ENCODE results near the gene MEA1.

The MEA1 gene

DNA sequence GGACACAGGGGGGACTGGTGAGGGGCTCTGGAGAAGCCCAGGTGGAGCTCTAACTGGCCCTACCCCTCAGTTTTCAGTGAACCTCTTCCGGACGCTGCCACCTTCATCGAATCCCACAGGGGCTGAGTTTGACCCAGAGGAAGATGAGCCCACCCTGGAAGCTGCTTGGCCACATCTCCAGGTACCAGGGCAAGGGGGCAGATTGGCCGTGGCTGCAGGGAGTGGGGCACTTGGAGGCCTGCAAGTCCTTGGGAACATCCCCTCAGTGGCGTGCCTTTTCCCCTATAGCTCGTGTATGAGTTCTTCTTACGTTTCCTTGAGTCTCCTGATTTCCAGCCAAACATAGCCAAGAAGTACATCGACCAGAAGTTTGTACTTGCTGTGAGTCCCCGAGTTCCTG, 6.6 kb downstream of the MEA1 start:
- Histone ChIP-seq H3K9me2 (replicated peaks; ENCODE audit: low read depth, low read length) (no peaks in the 10 kb centered on the region), H3K9me3 (ENCODE audit: insufficient read depth, low read depth, low read length) (no peaks in the 10 kb centered on the region), H3K4me3 (ENCODE audit: low read length, poor library complexity, severe bottlenecking) (no peak overlapping the region), H3K4me1 (ENCODE audit: insufficient read depth, low read length, poor library complexity, severe bottlenecking) (peaks cover 2% of the 10 kb centered on the region), H4K20me1 (ENCODE audit: insufficient read depth, low read length, poor library complexity, severe bottlenecking) (no peaks in the 10 kb centered on the region), H3F3A (ENCODE audit: low read depth) (no peaks in the 10 kb centered on the region), H3K4me2 (ENCODE audit: low read depth, low read length, poor library complexity, severe bottlenecking) (no peak overlapping the region), H2AFZ (ENCODE audit: low read length) (no peak overlapping the region), H3K9ac (ENCODE audit: low read depth, low read length, poor library complexity, severe bottlenecking) (no peak overlapping the region), H3K79me2 (ENCODE audit: insufficient read depth, low read length) (peaks cover 6% of the 10 kb centered on the region), H3K36me3 (ENCODE audit: insufficient read depth, low read length) (peaks cover 62% of the 10 kb centered on the region; the same call in 1 of the 2 replicates), H3K27me3 (ENCODE audit: insufficient read depth, low read length, poor library complexity, severe bottlenecking) (no peaks in the 10 kb centered on the region)
- no peak for TF ChIP-seq EZH2phosphoT487 (IDR thresholded peaks at IDR 0.05; ENCODE audit: borderline replicate concordance)
- TF ChIP-seq, protein P1, sequence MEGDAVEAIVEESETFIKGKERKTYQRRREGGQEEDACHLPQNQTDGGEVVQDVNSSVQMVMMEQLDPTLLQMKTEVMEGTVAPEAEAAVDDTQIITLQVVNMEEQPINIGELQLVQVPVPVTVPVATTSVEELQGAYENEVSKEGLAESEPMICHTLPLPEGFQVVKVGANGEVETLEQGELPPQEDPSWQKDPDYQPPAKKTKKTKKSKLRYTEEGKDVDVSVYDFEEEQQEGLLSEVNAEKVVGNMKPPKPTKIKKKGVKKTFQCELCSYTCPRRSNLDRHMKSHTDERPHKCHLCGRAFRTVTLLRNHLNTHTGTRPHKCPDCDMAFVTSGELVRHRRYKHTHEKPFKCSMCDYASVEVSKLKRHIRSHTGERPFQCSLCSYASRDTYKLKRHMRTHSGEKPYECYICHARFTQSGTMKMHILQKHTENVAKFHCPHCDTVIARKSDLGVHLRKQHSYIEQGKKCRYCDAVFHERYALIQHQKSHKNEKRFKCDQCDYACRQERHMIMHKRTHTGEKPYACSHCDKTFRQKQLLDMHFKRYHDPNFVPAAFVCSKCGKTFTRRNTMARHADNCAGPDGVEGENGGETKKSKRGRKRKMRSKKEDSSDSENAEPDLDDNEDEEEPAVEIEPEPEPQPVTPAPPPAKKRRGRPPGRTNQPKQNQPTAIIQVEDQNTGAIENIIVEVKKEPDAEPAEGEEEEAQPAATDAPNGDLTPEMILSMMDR (conservative IDR thresholded peaks at IDR 0.05; ENCODE audit: low read length): no peak

DNA sequence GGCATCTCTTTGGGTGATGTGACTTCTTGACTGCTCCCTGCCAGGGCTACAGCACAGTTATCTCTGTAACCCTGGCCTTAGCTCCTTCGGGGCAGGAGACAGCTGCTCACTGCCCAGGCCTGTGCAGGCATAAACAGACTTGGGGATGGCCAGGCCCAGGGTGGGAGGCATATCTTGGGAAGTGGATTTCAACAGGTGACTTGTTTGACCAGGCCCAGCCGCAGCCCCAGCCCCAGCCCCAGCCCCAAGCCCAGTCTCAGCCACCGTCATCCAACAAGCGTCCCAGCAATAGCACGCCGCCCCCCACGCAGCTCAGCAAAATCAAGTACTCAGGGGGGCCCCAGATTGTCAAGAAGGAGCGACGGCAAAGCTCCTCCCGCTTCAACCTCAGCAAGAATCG, 7.5 kb downstream of the MEA1 start:
- Histone ChIP-seq H3K9me2 (replicated peaks; ENCODE audit: low read depth, low read length) (no peaks in the 10 kb centered on the region), H3K79me2 (ENCODE audit: insufficient read depth, low read length) (no peaks in the 10 kb centered on the region; the same call in 1 of the 2 replicates), H4K20me1 (ENCODE audit: insufficient read depth, low read length, poor library complexity, severe bottlenecking) (no peaks in the 10 kb centered on the region), H3K36me3 (ENCODE audit: insufficient read depth, low read length) (peaks cover 53% of the 10 kb centered on the region; the same call in 1 of the 2 replicates), H3K9me3 (ENCODE audit: insufficient read depth, low read depth, low read length) (no peaks in the 10 kb centered on the region), H2AFZ (ENCODE audit: low read length) (no peak overlapping the region), H3K4me3 (ENCODE audit: low read length, poor library complexity, severe bottlenecking) (no peak overlapping the region), H3K9ac (ENCODE audit: low read depth, low read length, poor library complexity, severe bottlenecking) (no peak overlapping the region), H3F3A (ENCODE audit: low read depth) (no peaks in the 10 kb centered on the region), H3K4me1 (ENCODE audit: insufficient read depth, low read length, poor library complexity, severe bottlenecking) (no peaks in the 10 kb centered on the region), H3K27me3 (ENCODE audit: insufficient read depth, low read length, poor library complexity, severe bottlenecking) (no peaks in the 10 kb centered on the region), H3K4me2 (ENCODE audit: low read depth, low read length, poor library complexity, severe bottlenecking) (no peak overlapping the region)
- TF ChIP-seq, protein P1 (conservative IDR thresholded peaks at IDR 0.05; ENCODE audit: low read length): no peak
- no peak for TF ChIP-seq EZH2phosphoT487 (IDR thresholded peaks at IDR 0.05; ENCODE audit: borderline replicate concordance)

DNA sequence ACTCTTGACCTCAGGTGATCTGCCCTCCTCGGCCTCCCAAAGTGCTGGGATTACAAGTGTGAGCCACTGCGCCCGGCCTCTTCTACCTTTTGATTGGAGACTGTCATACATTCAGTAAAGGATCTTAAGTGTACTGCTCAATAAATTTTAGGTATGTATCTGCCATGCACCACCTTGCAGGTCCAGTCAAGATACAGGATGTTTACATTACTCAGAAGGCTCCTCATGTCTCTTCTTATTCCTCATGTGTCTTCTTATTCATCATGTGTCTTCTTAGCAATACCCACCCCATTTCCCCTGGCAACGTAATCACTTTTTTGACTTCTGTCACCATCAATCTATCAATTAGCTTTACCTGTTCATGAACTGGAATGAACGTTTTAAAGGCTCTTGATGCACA, 7.9 kb downstream of the MEA1 start:
- TF ChIP-seq EZH2phosphoT487 (IDR thresholded peaks at IDR 0.05; ENCODE audit: borderline replicate concordance): no peak
- TF ChIP-seq, protein P1 (conservative IDR thresholded peaks at IDR 0.05; ENCODE audit: low read length): no peak
- H3F3A ChIP-seq (ENCODE audit: low read depth): no peaks in the 10 kb centered on the region
- H3K4me2 ChIP-seq (ENCODE audit: low read depth, low read length, poor library complexity, severe bottlenecking): no peak overlapping the region
- no peaks in the 10 kb centered on the region; the same call in 1 of the 2 replicates for H3K79me2 ChIP-seq (ENCODE audit: insufficient read depth, low read length)
- no peaks in the 10 kb centered on the region for H3K4me1 ChIP-seq (ENCODE audit: insufficient read depth, low read length, poor library complexity, severe bottlenecking)
- H3K36me3 ChIP-seq (ENCODE audit: insufficient read depth, low read length): peaks cover 49% of the 10 kb centered on the region; the same call in 1 of the 2 replicates
- H3K27me3 ChIP-seq (ENCODE audit: insufficient read depth, low read length, poor library complexity, severe bottlenecking): no peaks in the 10 kb centered on the region
- H3K9ac ChIP-seq (ENCODE audit: low read depth, low read length, poor library complexity, severe bottlenecking): no peak overlapping the region
- H3K9me2 ChIP-seq (replicated peaks; ENCODE audit: low read depth, low read length): no peaks in the 10 kb centered on the region
- H3K9me3 ChIP-seq (ENCODE audit: insufficient read depth, low read depth, low read length): no peaks in the 10 kb centered on the region
- no peaks in the 10 kb centered on the region for H4K20me1 ChIP-seq (ENCODE audit: insufficient read depth, low read length, poor library complexity, severe bottlenecking)
- no peak overlapping the region for H2AFZ ChIP-seq (ENCODE audit: low read length)
- H3K4me3 ChIP-seq (ENCODE audit: low read length, poor library complexity, severe bottlenecking): no peak overlapping the region
